ENCODE data around the gene DNAAF3. TPM values are rescaled to one million over a fixed set of nuclear protein-coding genes. Genes with fewer than 3 reads are reported as not detected.

DNAAF3 gene
- total RNA-seq, 2 experiments from 2014 or later: not detected

GRCh38 chr19:55171440-55171839, 5.0 kb upstream of the DNAAF3 start:
- Mint-ChIP-seq H3K27me3 (peaks cover 83% of the 10 kb centered on the region), H3K27ac (no peak overlapping the region), H3K36me3 (ENCODE audit: low read depth) (no peaks in the 10 kb centered on the region), H3K4me3 (peak overlapping the region; percentile 42), H3K4me1 (ENCODE audit: low read depth) (peaks cover 33% of the 10 kb centered on the region), H3K9me3 (no peaks in the 10 kb centered on the region)
- DNase-seq (no peak), ATAC-seq (ENCODE audit: poor library complexity) (no peak)
- peaks cover 30% of the 10 kb centered on the region for H3K4me1 ChIP-seq (ENCODE audit: insufficient read depth, low read length)
- ChIA-PET POLR2A (no interaction called here), CTCF (no interaction called here)
- H3K27me3 ChIP-seq (ENCODE audit: control insufficient read depth in 1 of 2, insufficient read depth in 2 of 2, low read length in 2 of 2): peaks cover 69 to 85% of the 10 kb centered on the region in 2 experiments
- intact Hi-C loops (cut with DNase I, micrococcal nuclease): loop anchor here in 1 of 2 experiments (10.0 kb wide), 1 partner anchor 83 kb away; the partner anchor contains the start of gene PPP6R1
- TF ChIP-seq CTCF (IDR thresholded peaks at IDR 0.05): no peak
- H3K27ac ChIP-seq (ENCODE audit: low read depth in 1 of 2, low read length in 2 of 2): no peak overlapping the region
- H3K9me3 ChIP-seq (ENCODE audit: control insufficient read depth in 1 of 2, insufficient read depth in 1 of 2, low read length in 2 of 2): peaks cover 0 to 62% of the 10 kb centered on the region in 2 experiments
- H3K36me3 ChIP-seq (ENCODE audit: insufficient read depth, low read length): no peaks in the 10 kb centered on the region
- H3K4me3 ChIP-seq (ENCODE audit: low read length): no peak overlapping the region

GRCh38 chr19:55169136-55169535, 2.7 kb upstream of the DNAAF3 start:
- Mint-ChIP-seq H3K4me1 (ENCODE audit: low read depth) (peaks cover 32% of the 10 kb centered on the region), H3K9me3 (no peaks in the 10 kb centered on the region), H3K27ac (no peak overlapping the region), H3K36me3 (ENCODE audit: low read depth) (no peaks in the 10 kb centered on the region), H3K4me3 (no peak overlapping the region), H3K27me3 (peaks cover 83% of the 10 kb centered on the region)
- Histone ChIP-seq H3K27ac (ENCODE audit: low read depth in 1 of 2, low read length in 2 of 2) (no peak overlapping the region), H3K36me3 (ENCODE audit: insufficient read depth, low read length) (no peaks in the 10 kb centered on the region), H3K27me3 (ENCODE audit: control insufficient read depth in 1 of 2, insufficient read depth in 2 of 2, low read length in 2 of 2) (peaks cover 65 to 82% of the 10 kb centered on the region in 2 experiments), H3K4me3 (ENCODE audit: low read length) (no peak overlapping the region), H3K9me3 (ENCODE audit: control insufficient read depth in 1 of 2, insufficient read depth in 1 of 2, low read length in 2 of 2) (peaks cover 0 to 56% of the 10 kb centered on the region in 2 experiments), H3K4me1 (ENCODE audit: insufficient read depth, low read length) (peaks cover 29% of the 10 kb centered on the region)
- intact Hi-C loops (cut with DNase I, micrococcal nuclease): no loop called here
- ChIA-PET POLR2A (no interaction called here), CTCF (interaction anchor here (1.5 kb wide), 1 partner anchor 9 kb away, joined by 5 read pairs; no protein-coding TSS in a partner anchor)
- no peak for DNase-seq
- no peak for ATAC-seq (ENCODE audit: poor library complexity)
- no peak for TF ChIP-seq CTCF (IDR thresholded peaks at IDR 0.05)

GRCh38 chr19:55165952-55166529, 372 bp downstream of the DNAAF3 start:
- DNase-seq (peak in 10 of 14 experiments; percentile 12 to 79 (median 47)), ATAC-seq (ENCODE audit: poor library complexity) (peak; percentile 69)
- Mint-ChIP-seq H3K4me1 (ENCODE audit: low read depth) (peaks cover 16% of the 10 kb centered on the region), H3K27ac (peak overlapping the region; percentile 55), H3K36me3 (ENCODE audit: low read depth) (no peaks in the 10 kb centered on the region), H3K27me3 (peaks cover 71% of the 10 kb centered on the region), H3K4me3 (peak overlapping the region; percentile 85), H3K9me3 (no peaks in the 10 kb centered on the region)
- ChIA-PET CTCF (interaction anchor here (0.6 to 1.3 kb wide), 2 partner anchors 77 to 338 kb away, joined by 3 read pairs; no protein-coding TSS in a partner anchor), POLR2A (interaction anchor here (0.9 to 1.4 kb wide), 2 partner anchors 49 to 88 kb away, joined by 3 read pairs; partner anchors contain the start of gene PPP1R12C)
- Histone ChIP-seq H3K36me3 (ENCODE audit: insufficient read depth, low read length) (no peaks in the 10 kb centered on the region), H3K27ac (ENCODE audit: low read depth in 1 of 2, low read length in 2 of 2) (no peak overlapping the region), H3K27me3 (ENCODE audit: control insufficient read depth in 1 of 2, insufficient read depth in 2 of 2, low read length in 2 of 2) (peaks cover 74 to 78% of the 10 kb centered on the region in 2 experiments), H3K4me1 (ENCODE audit: insufficient read depth, low read length) (peaks cover 16% of the 10 kb centered on the region), H3K9me3 (ENCODE audit: control insufficient read depth in 1 of 2, insufficient read depth in 1 of 2, low read length in 2 of 2) (peaks cover 0 to 56% of the 10 kb centered on the region in 2 experiments), H3K4me3 (ENCODE audit: low read length) (peak overlapping the region; percentile 37)
- intact Hi-C loops (cut with DNase I, micrococcal nuclease): no loop called here
- no peak for TF ChIP-seq CTCF (IDR thresholded peaks at IDR 0.05)

All from CD4-positive, alpha-beta T cell (primary cell).